K562 (cell line): ENCODE measurements around the gene PCDH9. TPM values are rescaled to one million over a fixed set of nuclear protein-coding genes. Genes with fewer than 3 reads are reported as not detected.
A peak's percentile ranks its signal among the peaks of the same experiment; 100 is the strongest.

Experiments
- ARID3A ChIP-seq: IDR thresholded peaks from 2 replicates; pipeline ENCODE4 v1.6.1; 2012; ENCODE audit warnings: low read depth, low read length, improper control_type of control experiment, borderline replicate concordance
- BACH1 ChIP-seq: fragments of 200-800 bp; sonication (Bioruptor generic); IDR thresholded peaks from 2 replicates; pipeline ENCODE4 v1.6.1; 2016; ENCODE audit warnings: missing genetic modification characterization, missing compliant biosample characterization
- BHLHE40 ChIP-seq: IDR thresholded peaks from 2 replicates; pipeline ENCODE4 v1.6.1; 2011; ENCODE audit warnings: low read length, improper control_type of control experiment
- BRF2 ChIP-seq: IDR thresholded peaks from 3 replicates; pipeline ENCODE4 v1.6.1; 2011; ENCODE audit warnings: borderline replicate concordance, mild to moderate bottlenecking; ENCODE audit not compliant: insufficient read length, insufficient read depth
- HOXB6 ChIP-seq: fragments of 250-450 bp; sonication (Bioruptor Pico); IDR thresholded peaks from 2 replicates; pipeline ENCODE4 v1.5.1; 2022; ENCODE audit warnings: mild to moderate bottlenecking, borderline replicate concordance
- KDM2B ChIP-seq: fragments of 250-450 bp; sonication (Bioruptor Pico); IDR thresholded peaks from 2 replicates; pipeline ENCODE4 v1.8.0; 2021; ENCODE audit warnings: mild to moderate bottlenecking, moderate library complexity
- MXI1 ChIP-seq: IDR thresholded peaks from 2 replicates; pipeline ENCODE4 v1.6.1; 2011; ENCODE audit warnings: low read depth, mild to moderate bottlenecking, improper control_type of control experiment, low read length
- NKRF ChIP-seq: fragments of 450-650 bp; IDR thresholded peaks from 2 replicates; pipeline ENCODE4 v1.6.1; 2016; ENCODE audit warnings: borderline replicate concordance
- SMARCA5 ChIP-seq: fragments of 450-650 bp; IDR thresholded peaks from 2 replicates; pipeline ENCODE4 v1.6.1; 2016
- TCF15 ChIP-seq: fragments of 250-450 bp; sonication (Bioruptor Pico); IDR thresholded peaks from 2 replicates; pipeline ENCODE4 v1.8.0; 2022; ENCODE audit warnings: moderate library complexity, mild to moderate bottlenecking, inconsistent platforms
- TEAD4 ChIP-seq, 2 experiments: sonication (generic) in 1 of 2; formaldehyde crosslinking in 1 of 2; IDR thresholded peaks; 2 replicates each; pipeline versions ENCODE4 v1.6.1 to v1.8.0; 2012 to 2022; ENCODE audit warnings: borderline replicate concordance in 1 of 2, inconsistent platforms in 1 of 2, low read length in 1 of 2, mild to moderate bottlenecking in 1 of 2, missing genetic modification reagents in 1 of 2
- U2AF1 ChIP-seq: fragments of 200-400 bp; formaldehyde crosslinking; optimal IDR thresholded peaks from 2 replicates; pipeline ENCODE3; 2017; ENCODE audit warnings: mild to moderate bottlenecking, low read depth, low read length, moderate library complexity
- XRCC3 ChIP-seq: fragments of 450-650 bp; IDR thresholded peaks from 2 replicates; pipeline ENCODE4 v1.6.1; 2017; ENCODE audit warnings: mild to moderate bottlenecking, moderate library complexity
- ZEB2 ChIP-seq: fragments of 450-650 bp; IDR thresholded peaks from 2 replicates; pipeline ENCODE4 v1.6.1; 2016
- ZNF408 ChIP-seq: fragments of 250-450 bp; sonication (Bioruptor Pico); IDR thresholded peaks from 2 replicates; pipeline ENCODE4 v1.4.0; 2020; ENCODE audit warnings: low read depth, mild to moderate bottlenecking, moderate library complexity
- ZNF583 ChIP-seq: fragments of 250-450 bp; sonication (Bioruptor Pico); IDR thresholded peaks from 2 replicates; pipeline ENCODE4 v1.4.0; 2020
- polyA plus RNA-seq, 8 experiments: library from polyadenylated mRNA; depleted of rRNA in 4 of 8; stranded (reverse) in 5 of 8; unstranded in 3 of 8; fragments of >200 nt; fragmentation: Nextera tagmentation in 2 of 8; fragmentation: Illumina TruSeq in 1 of 8; extraction: Ambion mirVana in 2 of 8; extraction: Trizol in 1 of 8; gene quantifications; 2 replicates each; pipeline versions ENCODE4 v1.2.1 to v1.2.3, GENCODE V29; 2011 to 2014; ENCODE audit warnings: inconsistent platforms in 1 of 8, missing spikeins in 1 of 8
- total RNA-seq, 7 experiments: library from RNA; depleted of rRNA in 6 of 7; stranded (reverse); fragments of >200 nt in 6 of 7; fragmentation: Illumina TruSeq in 2 of 7; extraction: Trizol in 2 of 7; gene quantifications; 2 replicates each; pipeline versions ENCODE4 v1.2.1 to v1.2.3, GENCODE V29; 2011 to 2021; ENCODE audit warnings: low replicate concordance in 1 of 7
- TF ChIP-seq, protein P1 (sequence below): fragments of 450-650 bp; IDR thresholded peaks from 2 replicates; pipeline ENCODE4 v1.7.0; 2016; ENCODE audit warnings: borderline replicate concordance
- TF ChIP-seq, protein P2 (sequence below): IDR thresholded peaks from 2 replicates; pipeline ENCODE4 v1.6.1; 2011; ENCODE audit not compliant: insufficient read length; ENCODE audit errors: extremely low read depth

PCDH9 gene
- total and polyA plus RNA-seq, 9 of the 15 experiments (the other 6 are each of a cell fraction or from before 2014, with no cell fraction given) = 1.1 to 6.7 (median 4.9) TPM

GRCh38 chr13:66994517-66995202 lies 235.5 kb downstream of the PCDH9 start (continued):
- TF ChIP-seq BRF2 = no peak
- TF ChIP-seq, protein P1, sequence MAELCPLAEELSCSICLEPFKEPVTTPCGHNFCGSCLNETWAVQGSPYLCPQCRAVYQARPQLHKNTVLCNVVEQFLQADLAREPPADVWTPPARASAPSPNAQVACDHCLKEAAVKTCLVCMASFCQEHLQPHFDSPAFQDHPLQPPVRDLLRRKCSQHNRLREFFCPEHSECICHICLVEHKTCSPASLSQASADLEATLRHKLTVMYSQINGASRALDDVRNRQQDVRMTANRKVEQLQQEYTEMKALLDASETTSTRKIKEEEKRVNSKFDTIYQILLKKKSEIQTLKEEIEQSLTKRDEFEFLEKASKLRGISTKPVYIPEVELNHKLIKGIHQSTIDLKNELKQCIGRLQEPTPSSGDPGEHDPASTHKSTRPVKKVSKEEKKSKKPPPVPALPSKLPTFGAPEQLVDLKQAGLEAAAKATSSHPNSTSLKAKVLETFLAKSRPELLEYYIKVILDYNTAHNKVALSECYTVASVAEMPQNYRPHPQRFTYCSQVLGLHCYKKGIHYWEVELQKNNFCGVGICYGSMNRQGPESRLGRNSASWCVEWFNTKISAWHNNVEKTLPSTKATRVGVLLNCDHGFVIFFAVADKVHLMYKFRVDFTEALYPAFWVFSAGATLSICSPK = no peak
- no peak for TF ChIP-seq ARID3A
- no peak for TF ChIP-seq TCF15 (CRISPR knock-in tag)
- no peak for TF ChIP-seq HOXB6 (CRISPR knock-in tag)
- TF ChIP-seq XRCC3 = no peak
- no peak for TF ChIP-seq KDM2B (CRISPR knock-in tag)
- TF ChIP-seq MXI1 = no peak
- TF ChIP-seq ZNF408 = no peak
- no peak for TF ChIP-seq NKRF
- no peak for TF ChIP-seq TEAD4 (IDR thresholded peaks at IDR 0.05; ENCODE audit: low read length)
- TF ChIP-seq TEAD4 (CRISPR knock-in tag; IDR thresholded peaks at IDR 0.05; ENCODE audit: borderline replicate concordance) = no peak
- TF ChIP-seq SMARCA5 = no peak
- no peak for TF ChIP-seq U2AF1
- TF ChIP-seq BHLHE40 = no peak
- no peak for TF ChIP-seq ZNF583 (CRISPR knock-in tag)
- TF ChIP-seq, protein P2, sequence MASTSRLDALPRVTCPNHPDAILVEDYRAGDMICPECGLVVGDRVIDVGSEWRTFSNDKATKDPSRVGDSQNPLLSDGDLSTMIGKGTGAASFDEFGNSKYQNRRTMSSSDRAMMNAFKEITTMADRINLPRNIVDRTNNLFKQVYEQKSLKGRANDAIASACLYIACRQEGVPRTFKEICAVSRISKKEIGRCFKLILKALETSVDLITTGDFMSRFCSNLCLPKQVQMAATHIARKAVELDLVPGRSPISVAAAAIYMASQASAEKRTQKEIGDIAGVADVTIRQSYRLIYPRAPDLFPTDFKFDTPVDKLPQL = no peak
- TF ChIP-seq ZEB2 = no peak
- 0 out of 2 replicates have a peak, but pooled peaks have one; percentile 7 for TF ChIP-seq BACH1 (tag)
